GM12865 (cell line): Measurements from ENCODE around the gene SLFN12L.

Experiments used
- DNase-seq: peaks from one replicate; pipeline ENCODE4 v3.0.0; 2010; ENCODE audit warnings: low read depth
- H3K4me3 ChIP-seq: 2 replicates; pipeline ENCODE4 v1.5.1; 2011; ENCODE audit warnings: mild to moderate bottlenecking, low read depth, low read length, control low read depth
- TF ChIP-seq, protein P1 (sequence below): IDR thresholded peaks from 2 replicates; pipeline ENCODE4 v1.5.1; 2011; ENCODE audit warnings: low read length, control low read depth, low read depth, inconsistent platforms; ENCODE audit not compliant: insufficient read depth; ENCODE audit errors: missing control alignments

Gene SLFN12L

DNA sequence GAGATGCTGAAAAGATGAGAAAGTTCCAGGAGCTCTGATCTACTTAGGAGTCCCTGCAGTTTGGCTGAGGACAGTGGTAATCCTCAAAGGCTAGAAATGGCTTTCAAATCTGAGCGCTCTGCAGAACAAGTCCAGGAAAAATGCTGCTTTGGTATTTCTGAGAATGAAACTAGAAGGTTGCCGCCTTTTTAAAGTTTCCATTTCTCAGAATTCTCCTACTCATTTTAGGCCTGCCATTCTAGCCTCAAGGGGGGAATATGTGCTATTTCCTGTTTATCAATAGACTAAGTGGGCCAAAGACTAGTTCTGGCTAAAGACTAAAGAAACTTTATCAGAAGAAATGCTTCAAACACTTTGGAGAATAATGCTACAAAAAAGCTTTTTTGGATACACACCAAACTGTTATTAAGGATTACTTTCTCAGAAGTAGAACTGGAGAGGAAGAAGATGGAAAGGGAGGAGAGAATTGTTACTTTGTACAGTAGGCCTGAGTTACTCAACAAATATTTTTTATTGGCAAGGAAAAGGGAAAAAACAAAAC lies at the start of gene SLFN12L:
SLFN12L (minus strand) TSS at position 78 of the 541 bp plus-strand sequence. CDS start 15,314 bp downstream, outside the sequence.
- H3K4me3 ChIP-seq = peak within 1 kb of the TSS; percentile 79
- TF ChIP-seq, protein P1, sequence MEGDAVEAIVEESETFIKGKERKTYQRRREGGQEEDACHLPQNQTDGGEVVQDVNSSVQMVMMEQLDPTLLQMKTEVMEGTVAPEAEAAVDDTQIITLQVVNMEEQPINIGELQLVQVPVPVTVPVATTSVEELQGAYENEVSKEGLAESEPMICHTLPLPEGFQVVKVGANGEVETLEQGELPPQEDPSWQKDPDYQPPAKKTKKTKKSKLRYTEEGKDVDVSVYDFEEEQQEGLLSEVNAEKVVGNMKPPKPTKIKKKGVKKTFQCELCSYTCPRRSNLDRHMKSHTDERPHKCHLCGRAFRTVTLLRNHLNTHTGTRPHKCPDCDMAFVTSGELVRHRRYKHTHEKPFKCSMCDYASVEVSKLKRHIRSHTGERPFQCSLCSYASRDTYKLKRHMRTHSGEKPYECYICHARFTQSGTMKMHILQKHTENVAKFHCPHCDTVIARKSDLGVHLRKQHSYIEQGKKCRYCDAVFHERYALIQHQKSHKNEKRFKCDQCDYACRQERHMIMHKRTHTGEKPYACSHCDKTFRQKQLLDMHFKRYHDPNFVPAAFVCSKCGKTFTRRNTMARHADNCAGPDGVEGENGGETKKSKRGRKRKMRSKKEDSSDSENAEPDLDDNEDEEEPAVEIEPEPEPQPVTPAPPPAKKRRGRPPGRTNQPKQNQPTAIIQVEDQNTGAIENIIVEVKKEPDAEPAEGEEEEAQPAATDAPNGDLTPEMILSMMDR = no peak
- peak; percentile 82 for DNase-seq

DNA sequence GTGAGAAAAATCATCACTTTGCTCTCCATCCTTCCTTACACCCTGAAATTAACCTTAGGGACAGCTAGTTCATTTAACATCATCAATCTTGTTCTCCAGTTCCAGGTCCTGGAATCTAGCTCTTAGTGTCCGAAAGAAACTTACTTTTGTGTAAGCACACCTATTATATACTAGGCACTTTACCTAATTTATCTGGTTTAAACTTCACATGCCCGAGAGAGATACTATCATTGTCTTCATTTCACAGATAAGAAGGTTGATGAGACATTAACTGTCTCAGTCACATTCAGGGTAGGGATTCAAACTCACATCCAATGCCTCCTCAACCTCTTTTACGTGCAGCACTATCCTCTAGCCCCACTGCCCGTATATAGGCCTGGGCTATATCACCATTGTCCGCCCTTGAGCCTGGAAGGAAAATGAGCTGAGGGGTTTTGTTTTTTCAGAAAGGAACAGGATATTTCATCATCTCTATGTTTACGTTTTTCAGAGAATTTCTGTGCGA lies 49.1 kb upstream of the SLFN12L start:
- DNase-seq = no peak
- peak overlapping the region; percentile 85 for H3K4me3 ChIP-seq
- TF ChIP-seq, protein P1 = no peak

DNA sequence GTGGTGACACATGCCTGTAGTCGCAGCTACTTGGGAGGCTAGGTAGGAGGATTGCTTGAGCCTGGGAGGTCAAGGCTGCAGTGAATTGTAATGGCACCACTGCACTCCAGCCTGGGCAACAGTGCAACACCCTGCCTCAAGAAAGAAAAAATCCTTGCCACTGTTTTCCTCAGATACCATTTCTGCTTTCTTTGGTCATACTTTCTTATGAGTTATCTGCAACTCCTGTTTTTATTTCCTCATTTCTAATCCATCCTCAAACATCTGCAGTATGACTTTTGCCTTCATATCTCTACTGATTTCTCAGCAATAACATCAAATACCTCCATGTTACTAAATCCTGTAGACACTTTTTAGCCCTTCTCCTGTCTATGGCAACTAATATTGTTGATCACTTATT lies 46.6 kb upstream of the SLFN12L start:
- TF ChIP-seq, protein P1 = no peak
- no peak for DNase-seq

DNA sequence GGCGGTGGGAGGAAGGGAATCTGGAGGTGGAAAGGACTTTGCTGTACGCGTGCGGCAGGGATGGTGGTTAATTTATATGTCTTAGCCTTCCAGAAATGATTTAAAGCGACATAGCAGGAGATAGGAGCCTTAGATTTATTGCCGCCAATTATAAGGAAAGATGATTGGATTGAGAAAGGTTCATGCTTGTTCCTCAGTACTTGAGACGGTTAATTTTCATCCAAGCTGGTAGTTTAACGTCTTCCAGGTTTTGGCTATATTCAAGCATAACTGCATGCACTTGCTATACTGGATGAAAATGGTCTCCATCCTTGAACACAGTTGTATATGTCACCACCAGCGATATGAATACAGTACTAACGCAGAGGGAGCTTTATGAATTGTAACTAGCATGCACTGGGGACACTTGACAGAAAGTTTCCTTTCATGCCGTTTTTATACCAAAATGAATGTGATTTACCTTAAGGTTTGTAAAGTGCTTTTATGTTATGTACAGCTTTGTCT lies 41.5 kb upstream of the SLFN12L start:
- H3K4me3 ChIP-seq = peak overlapping the region; percentile 77
- DNase-seq = no peak
- TF ChIP-seq, protein P1 = no peak

More for the DNA sequence above, 46.6 kb upstream of the SLFN12L start:
- no peak overlapping the region for H3K4me3 ChIP-seq

DNA sequence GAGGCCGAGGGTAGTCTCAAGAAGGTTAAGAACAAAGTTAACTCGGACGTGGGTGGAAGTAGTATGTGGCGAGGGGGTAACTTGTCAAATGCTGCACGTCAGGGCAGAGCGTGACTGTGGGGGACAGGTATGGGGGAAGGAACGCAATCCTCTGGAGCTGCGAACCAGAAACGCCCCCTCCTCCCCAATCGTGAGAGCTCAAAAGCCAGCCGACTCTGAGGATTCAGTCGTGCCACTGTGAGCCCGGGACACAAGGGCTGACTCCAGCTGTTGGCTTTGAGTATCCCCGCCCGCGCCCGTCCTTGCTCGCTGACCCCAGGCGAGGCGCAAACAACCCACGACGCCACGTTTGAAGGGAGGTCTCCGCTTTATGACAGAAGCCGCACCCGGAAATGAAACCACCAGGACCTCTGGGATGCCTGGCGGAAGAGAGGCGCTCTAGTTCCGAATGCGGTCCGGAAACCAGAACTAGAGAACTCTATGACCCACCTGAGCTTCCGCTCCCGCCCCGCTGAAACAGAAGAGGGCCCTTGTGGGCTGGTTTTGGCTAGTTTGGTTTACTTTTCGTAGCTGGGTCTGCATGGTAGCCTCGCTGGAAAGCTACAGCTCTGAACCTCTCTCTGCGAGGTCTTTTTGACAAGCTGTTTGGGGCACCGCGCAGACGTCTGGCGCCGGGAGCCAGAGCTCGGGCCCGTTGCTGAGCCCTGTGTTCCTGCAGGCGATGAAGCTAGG lies 40.9 kb upstream of the SLFN12L start, which contains the start of gene PEX12:
PEX12 (minus strand) TSS at position 375 of the 732 bp plus-strand sequence. CDS start 550 bp downstream, outside the sequence.
- peak; percentile 92 for DNase-seq
- TF ChIP-seq, protein P1 = no peak
- H3K4me3 ChIP-seq = peak within 1 kb of the TSS; percentile 77

DNA sequence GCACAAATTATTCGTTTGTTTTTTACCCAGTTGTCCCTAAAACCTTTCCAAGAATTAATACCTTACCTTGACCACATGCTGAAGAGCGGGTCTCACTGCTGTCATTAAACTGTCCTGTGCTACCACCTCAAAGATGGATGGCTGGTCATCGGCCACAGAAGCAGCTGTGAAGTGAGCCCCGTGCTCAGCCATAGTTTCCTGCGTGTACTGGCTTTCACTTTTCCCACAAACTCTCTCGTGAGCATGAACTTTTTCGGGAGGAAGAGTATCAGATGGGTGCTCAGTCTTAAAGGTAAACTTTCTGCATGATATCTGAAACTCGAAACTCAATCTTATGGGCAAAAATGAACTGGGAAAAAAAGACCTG lies 40.3 kb upstream of the SLFN12L start:
- TF ChIP-seq, protein P1 = no peak
- DNase-seq = peak; percentile 30
- peak overlapping the region; percentile 77 for H3K4me3 ChIP-seq

DNA sequence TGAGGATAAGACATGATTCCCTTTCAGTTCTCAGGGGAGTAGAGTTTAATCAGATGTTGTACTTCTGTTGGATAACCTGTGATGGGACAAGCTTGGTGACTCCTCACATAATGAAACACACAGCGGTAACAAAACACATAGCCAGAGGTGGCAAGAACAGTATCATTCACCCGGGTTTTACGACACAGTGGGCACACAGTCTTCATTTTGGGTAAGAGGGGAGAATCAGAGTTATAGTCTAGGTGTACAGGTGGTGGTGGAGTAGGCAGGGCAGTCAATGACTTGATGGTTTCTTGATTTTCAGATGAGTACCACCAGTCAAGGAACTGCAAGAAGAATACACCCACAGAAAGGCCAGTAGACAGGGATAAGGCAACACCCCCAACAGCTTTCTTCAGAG lies 38.3 kb upstream of the SLFN12L start:
- TF ChIP-seq, protein P1 = no peak
- no peak overlapping the region for H3K4me3 ChIP-seq
- no peak for DNase-seq
